HG03442 (cell line): ENCODE results near the gene NFIC.
"Not testable (repeated sequence)": the region's sequence is repeated elsewhere in the genome, so short reads cannot be mapped to it uniquely, and the experiment has no call there.

Experiments used
- ATAC-seq: cut with Tn5 transposase; IDR thresholded peaks from one replicate; pipeline ENCODE4 v1.9.1; 2021; ENCODE audit warnings: mild to moderate bottlenecking, moderate library complexity; ENCODE audit not compliant: unreplicated experiment

The NFIC gene

GRCh38 chr19:3336680-3337523, 29.5 kb upstream of the NFIC start:
- no peak for ATAC-seq

GRCh38 chr19:3338541-3339181, 27.7 kb upstream of the NFIC start:
- no peak for ATAC-seq

DNA sequence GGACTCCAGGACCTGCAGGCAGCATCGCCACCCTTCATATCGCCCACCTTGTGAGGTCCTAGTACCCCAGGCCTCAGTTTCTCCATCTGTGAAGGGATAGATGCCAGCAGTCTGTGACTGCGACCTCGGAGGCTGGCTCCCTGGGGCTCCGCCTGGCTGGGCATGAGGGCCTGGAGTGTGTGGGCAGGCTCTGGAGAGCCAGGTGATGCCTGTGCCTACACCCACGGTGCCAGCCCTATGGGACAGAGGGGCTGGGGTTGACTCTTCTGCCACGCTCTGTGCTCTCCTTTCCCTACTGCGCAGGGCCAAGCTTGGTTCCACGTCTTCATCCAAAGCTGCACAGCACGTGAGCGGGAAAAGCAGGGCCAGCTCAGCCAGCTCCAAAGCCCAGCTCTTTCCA, 26.0 kb upstream of the NFIC start:
- ATAC-seq, result no peak

- no peak for ATAC-seq
These were observed 24.1 kb upstream of the NFIC start for GRCh38 chr19:3342246-3342645.

GRCh38 chr19:3342962-3343361, 23.4 kb upstream of the NFIC start:
- ATAC-seq, result not testable (repeated sequence)

DNA sequence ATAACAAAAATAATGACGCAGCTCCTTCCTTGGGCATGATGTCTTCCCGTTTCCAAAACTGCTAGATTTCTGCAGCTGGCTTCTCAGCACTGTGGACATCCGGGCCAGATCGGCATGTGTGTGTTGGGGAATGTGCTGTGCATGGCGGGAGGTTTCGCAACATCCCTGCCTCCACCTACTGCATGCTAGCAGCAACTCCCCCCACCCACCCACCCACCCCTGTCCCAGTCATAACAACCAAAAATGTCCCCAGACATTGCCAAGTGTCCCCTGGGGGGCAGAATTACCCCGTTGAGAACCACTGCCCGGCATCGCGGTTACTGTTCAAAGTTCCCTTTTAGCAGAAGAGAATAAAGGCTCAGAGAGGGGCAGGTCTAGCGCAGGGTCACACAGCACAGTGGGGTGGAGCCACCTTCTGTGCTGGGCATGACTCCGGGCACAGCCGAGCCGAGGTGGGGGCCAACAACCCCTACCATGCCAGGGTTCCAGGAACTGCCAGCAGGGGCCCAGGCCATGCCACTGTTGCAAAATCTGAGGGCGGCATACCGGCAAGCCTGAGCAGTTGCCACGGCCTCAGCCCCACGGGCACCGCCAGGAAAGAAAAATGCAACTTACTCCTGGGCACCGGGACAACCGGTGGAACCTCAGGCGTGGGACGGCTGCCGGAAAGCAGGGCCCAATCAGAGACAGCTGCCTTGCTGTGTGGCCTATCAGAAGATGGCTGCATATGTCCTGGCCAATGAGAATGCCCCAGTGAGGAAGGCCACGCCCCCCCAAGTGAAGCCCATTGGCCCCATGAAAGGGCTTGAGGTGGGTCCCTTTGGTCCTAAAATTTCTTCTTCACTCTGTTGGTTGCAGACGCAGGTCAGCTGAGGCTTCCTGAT, 22.5 kb upstream of the NFIC start:
- ATAC-seq, result no peak

DNA sequence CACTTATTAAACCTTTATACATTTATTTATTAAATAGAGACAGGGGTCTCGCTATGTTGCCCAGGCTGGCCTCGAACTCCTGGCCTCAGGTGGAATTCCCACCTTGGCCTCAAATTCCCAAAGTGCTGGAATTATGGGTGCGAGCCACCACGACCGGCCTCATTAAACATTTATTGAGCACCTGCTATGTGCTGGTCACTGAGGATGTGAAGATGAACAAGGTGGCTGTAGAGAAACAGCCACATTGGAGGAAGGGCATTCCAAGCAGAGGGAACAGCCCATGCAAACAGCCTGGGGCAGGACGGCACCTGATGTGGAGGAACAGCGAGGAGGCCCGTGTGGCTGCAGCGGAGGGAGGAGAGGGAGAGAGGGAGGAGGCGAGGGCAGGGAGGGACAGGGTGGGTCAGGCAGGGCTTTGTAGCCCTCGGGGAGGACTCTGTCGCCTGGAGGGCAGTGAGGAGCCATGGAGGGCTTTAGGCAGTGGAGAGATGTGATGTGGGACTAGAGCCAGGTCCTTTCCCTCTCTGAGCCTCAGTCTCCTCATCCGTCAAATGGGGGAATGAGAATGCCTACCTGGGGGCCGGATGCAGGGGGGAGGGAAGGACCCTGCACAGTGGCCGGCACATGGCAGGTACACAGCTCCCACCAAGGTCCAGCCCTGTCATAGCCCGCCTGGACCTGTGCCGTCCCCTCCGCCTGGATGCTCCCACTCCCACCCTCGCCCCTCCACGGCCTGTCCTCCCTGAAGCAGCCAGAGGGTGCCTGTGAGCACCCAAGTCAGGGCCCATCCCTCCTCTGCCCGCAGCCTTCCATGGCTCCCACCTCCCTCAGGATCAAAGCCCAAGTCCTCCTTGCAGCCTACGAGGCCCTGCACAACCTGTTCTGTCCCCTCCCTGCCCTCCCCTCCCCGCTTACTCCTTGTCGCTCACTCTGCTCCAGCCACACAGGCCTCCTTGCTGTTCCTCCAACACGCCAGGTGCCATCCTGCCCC, 21.5 kb upstream of the NFIC start:
- ATAC-seq, result no peak

DNA sequence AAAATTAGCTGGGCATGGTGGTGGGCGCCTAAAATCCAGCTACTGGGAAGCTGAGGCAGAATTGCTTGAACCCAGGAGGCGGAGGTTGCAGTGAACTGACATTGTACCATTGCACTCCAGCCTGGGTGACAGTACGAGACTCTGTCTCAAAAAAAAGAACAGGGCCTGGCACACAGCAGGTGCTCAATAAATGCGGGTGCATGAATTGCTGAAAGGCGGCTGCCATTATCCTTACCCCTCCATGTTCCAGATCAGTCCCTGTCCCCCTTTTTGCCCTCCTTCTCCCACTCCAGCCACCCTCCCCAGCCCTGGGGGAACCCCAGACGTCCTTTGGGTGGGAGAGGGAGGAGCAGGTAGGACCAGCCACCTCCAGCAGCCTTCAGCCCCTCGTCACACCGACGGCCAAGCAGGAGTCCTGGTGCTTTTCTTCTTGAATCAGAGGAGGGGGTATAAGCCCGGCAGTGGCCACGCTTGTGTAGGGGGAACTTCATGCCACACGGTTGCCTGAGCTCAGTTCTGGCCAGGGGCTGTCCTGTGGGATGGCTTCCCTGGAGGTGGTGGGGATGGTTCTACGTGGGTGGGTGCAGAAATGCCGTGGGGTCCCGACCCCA, 20.4 kb upstream of the NFIC start:
- ATAC-seq, result no peak

DNA sequence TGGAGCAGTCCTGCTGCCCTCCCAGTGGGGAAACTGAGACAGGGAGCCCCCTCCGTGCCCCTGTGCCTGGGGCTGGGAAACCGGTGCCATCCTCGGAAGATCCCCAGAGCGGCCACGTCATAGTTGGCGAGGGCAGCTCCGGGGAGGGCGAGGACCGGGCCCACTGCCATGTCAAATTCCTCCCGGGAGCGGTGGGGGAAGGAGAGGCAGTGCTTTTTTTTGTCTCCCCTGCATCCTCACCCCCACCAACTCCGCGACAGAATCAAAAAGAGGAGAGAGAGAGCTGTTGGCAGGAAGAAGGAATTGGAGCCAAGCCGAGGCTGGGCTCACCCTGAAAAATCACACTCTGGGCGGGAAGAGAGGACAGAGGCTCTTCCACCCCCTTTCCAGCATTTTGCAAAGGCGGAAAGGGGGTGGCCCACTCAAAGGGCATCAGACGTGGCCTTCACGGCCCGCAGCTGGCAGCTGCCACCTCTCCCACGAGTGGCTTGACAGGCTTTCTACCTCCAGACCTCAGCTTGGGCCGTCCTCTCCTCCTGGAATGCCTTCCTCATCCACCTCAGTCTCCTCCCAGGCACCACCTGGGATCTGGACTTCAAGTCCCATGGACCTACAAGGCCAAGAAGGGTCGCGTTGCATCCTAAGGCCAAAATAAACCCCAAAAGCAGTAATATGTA, 19.6 kb upstream of the NFIC start:
- ATAC-seq, result no peak

- ATAC-seq, result no peak
These were observed 18.3 kb upstream of the NFIC start for GRCh38 chr19:3348042-3348441.

GRCh38 chr19:3348469-3348868, 17.9 kb upstream of the NFIC start:
- ATAC-seq, result not testable (repeated sequence)

DNA sequence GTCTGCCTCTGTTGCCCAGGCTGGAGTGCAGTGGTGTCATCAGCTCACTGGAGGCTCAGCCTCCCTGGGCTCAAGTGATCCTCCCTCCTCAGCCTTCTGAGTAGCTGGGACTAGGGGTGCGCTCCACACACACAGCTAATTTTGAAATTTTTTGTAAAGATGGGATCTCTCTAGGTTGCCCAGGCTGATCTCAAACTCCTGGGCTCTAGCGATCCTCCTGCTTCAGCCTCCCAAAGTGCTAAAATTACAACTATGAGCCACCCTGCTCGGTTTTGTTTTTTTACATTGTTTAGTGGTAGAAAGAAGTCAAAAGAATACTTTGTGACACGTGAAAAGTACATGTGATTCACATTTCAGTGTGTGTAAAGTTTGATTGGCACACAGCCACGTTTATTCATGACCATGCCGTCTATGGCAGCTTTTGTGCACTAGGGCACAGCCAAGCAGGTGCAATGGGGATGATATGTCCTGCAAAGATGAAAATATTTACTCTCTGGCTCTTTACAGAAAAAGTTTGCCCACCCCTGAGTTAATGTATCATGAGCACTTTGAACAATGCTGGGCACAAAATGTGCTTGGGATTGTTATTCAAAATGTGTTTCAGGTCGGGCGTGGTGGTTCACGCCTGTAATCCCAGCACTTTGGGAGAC, 16.2 kb upstream of the NFIC start:
- no peak for ATAC-seq

GRCh38 chr19:3351702-3352447, 14.5 kb upstream of the NFIC start:
- ATAC-seq, result no peak

DNA sequence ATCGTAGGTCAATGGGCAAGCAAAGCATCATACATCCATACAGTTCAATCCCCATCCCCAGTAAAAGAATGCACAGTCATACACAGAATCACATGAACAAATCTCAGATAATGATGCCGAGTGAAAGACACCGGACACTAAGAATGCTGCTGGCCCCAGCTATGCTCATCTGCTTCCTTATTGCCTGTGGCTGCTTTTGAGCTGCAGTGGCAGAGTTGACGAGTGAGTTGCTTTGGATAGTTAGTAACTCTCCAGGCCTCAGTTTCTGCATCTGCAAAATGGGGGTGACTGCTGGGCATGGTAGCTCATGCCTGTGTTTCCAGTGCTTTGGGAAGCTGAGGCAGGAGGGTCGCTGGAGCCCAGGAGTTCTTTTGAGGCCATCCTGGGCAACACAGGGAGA, 12.9 kb upstream of the NFIC start:
- no peak for ATAC-seq

DNA sequence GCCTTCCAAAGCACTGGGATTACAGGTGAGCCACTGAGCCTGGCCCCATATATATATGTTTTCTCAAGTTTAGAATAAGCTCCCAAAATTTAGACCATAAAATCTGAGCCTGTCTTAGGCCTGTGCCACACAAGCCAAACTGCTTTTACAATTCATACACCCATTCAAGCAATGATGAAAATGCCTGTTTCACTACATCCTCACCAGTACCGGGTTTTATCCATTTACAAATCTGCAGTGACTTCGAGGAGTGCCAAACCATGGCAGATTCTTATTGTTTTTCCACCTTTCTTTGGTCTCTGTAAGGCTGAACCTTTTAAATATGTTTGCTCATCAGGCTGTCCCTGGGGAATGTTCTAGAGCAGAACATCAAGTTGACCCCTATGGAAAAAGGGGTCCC, 9.6 kb upstream of the NFIC start:
- no peak for ATAC-seq

- no peak for ATAC-seq
These were observed 9.0 kb upstream of the NFIC start for GRCh38 chr19:3357271-3357991.

GRCh38 chr19:3357992-3358688, 8.2 kb upstream of the NFIC start:
- no peak for ATAC-seq
